Measurements from ENCODE around the gene ARHGAP27. TPM values are rescaled to one million over a fixed set of nuclear protein-coding genes. Genes with fewer than 3 reads are reported as not detected.

The ARHGAP27 gene
- total and polyA plus RNA-seq, 9 of the 15 experiments (the other 6 are each of a cell fraction or from before 2014, with no cell fraction given): 0.04 to 4.6 (median 2.1) TPM

GRCh38 chr17:45370949-45371413 lies 61.7 kb downstream of the ARHGAP27 start (continued):
- TF ChIP-seq TGIF2 (CRISPR knock-in tag; IDR thresholded peaks at IDR 0.05) (no peak), ZNF263 (CRISPR knock-in tag; IDR thresholded peaks at IDR 0.05; ENCODE audit: borderline replicate concordance) (no peak), NCOA2 (IDR thresholded peaks at IDR 0.05; ENCODE audit: partially characterized antibody in 2 of 2) (no peak)
- TF ChIP-seq, protein P1, sequence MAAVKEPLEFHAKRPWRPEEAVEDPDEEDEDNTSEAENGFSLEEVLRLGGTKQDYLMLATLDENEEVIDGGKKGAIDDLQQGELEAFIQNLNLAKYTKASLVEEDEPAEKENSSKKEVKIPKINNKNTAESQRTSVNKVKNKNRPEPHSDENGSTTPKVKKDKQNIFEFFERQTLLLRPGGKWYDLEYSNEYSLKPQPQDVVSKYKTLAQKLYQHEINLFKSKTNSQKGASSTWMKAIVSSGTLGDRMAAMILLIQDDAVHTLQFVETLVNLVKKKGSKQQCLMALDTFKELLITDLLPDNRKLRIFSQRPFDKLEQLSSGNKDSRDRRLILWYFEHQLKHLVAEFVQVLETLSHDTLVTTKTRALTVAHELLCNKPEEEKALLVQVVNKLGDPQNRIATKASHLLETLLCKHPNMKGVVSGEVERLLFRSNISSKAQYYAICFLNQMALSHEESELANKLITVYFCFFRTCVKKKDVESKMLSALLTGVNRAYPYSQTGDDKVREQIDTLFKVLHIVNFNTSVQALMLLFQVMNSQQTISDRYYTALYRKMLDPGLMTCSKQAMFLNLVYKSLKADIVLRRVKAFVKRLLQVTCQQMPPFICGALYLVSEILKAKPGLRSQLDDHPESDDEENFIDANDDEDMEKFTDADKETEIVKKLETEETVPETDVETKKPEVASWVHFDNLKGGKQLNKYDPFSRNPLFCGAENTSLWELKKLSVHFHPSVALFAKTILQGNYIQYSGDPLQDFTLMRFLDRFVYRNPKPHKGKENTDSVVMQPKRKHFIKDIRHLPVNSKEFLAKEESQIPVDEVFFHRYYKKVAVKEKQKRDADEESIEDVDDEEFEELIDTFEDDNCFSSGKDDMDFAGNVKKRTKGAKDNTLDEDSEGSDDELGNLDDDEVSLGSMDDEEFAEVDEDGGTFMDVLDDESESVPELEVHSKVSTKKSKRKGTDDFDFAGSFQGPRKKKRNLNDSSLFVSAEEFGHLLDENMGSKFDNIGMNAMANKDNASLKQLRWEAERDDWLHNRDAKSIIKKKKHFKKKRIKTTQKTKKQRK (IDR thresholded peaks at IDR 0.05; ENCODE audit: borderline replicate concordance, low read depth, low read length): no peak

DNA sequence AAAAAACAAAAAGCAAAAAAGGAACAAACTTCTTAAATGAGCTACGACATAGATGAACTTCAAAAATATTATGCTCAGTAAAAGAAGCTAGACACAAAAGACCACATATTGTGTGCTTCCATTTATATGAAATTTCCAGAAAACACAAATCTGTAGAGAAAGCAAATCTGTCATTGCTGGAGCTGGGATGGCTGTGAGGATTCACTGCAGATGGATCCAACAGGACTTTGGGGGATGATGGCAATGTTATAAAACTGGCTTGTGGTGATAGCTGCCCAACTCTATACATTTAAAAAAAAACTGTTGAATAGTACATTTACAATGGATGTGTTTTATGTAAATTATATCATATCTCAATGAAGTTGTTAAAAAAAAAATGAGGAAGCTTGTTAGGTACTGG lies 63.2 kb downstream of the ARHGAP27 start:
- intact Hi-C loops (cut with micrococcal nuclease) (no loop called here), in situ Hi-C loops (cut with MboI) (no loop called here)
- ATAC-seq (no peak), DNase-seq (ENCODE audit: extremely low read depth in 1 of 4, low spot score in 3 of 4) (no peak), FAIRE-seq (peak; percentile 42)
- Histone ChIP-seq H3K9me1 (ENCODE audit: control insufficient read depth, insufficient read depth, low read length) (no peaks in the 10 kb centered on the region), H3K36me3 (ENCODE audit: control insufficient read depth, insufficient read depth, low read length) (no peaks in the 10 kb centered on the region), H3K9ac (ENCODE audit: insufficient read depth in 1 of 2, low read depth in 2 of 2, low read length in 2 of 2) (no peak overlapping the region), H3K4me3 (no peak overlapping the region), H4K20me1 (replicated peaks; ENCODE audit: control insufficient read depth, insufficient read depth, low read length) (no peaks in the 10 kb centered on the region), H3K4me1 (replicated peaks in 1 of 2; ENCODE audit: control insufficient read depth in 2 of 2, insufficient read depth in 2 of 2, low read length in 2 of 2) (peaks cover 0 to 22% of the 10 kb centered on the region in 2 experiments; a peak in 2 of 5 replicates), H3K27me3 (ENCODE audit: control insufficient read depth in 2 of 2, insufficient read depth in 2 of 2, low read length in 2 of 2) (peaks cover 0 to 5% of the 10 kb centered on the region in 2 experiments; a peak in 1 of 5 replicates), H3K27ac (ENCODE audit: extremely low read depth, low read depth, low read length) (no peak overlapping the region), H3K79me2 (ENCODE audit: control insufficient read depth, insufficient read depth, low read length) (no peaks in the 10 kb centered on the region), H3K4me2 (ENCODE audit: insufficient read depth, low read length) (no peak overlapping the region), H3K9me3 (replicated peaks; ENCODE audit: control insufficient read depth, insufficient read depth, low read depth, low read length) (no peaks in the 10 kb centered on the region), H2AFZ (ENCODE audit: low read depth, low read length) (no peak overlapping the region)
- ChIA-PET CTCF (ENCODE audit: low intra/inter-chr PET ratio) (no interaction called here), POLR2A (interaction anchor here (0.6 to 1.7 kb wide), 4 partner anchors 14 to 759 kb away, joined by 3 to 5 read pairs (median 4); partner anchors contain the start of gene HEXIM1)
- TF ChIP-seq TSC22D4 (tag; IDR thresholded peaks at IDR 0.05) (no peak), NFE2 (IDR thresholded peaks at IDR 0.05; ENCODE audit: low read depth) (no peak), ZBTB7A (IDR thresholded peaks at IDR 0.05; ENCODE audit: borderline replicate concordance, control insufficient read depth, low read depth, low read length) (no peak)
- 38% methylated on average over 1 of the region's 1 CpG for WGBS (ENCODE audit: insufficient coverage, low coverage, missing lambda C conversion rate)
- BruUV-seq (replicated peaks): no TSS peak
